ENCODE measurements around the gene CAPRIN1. TPM values are rescaled to one million over a fixed set of nuclear protein-coding genes. Genes with fewer than 3 reads are reported as not detected.

The CAPRIN1 gene
- total and polyA plus RNA-seq, 7 experiments from 2014 or later = 65.0 to 227 (median 127) TPM

Other genes with a start within 250 kb of the CAPRIN1 start
- gene LMO2, start 159.7 kb upstream of the CAPRIN1 start, total RNA-seq = 10 to 100 TPM in 1 of 5 experiments, 1 to 10 TPM in 1, under 1 TPM in 2, not detected in 1; 0.73 to 40.4 (median 2.6) TPM
- under 1 TPM in 1 of 2 donors, not detected in 1; 0.26 TPM for gene LMO2, start 159.7 kb upstream of the CAPRIN1 start, polyA plus RNA-seq
- gene NAT10, start 53.9 kb downstream of the CAPRIN1 start, total RNA-seq = 100 to 1,000 TPM in 1 of 5 experiments, 10 to 100 TPM in 4; 55.7 to 104 (median 84.3) TPM
- 10 to 100 TPM; 33.8 to 65.1 TPM for gene NAT10, start 53.9 kb downstream of the CAPRIN1 start, polyA plus RNA-seq

Data from naive thymus-derived CD4-positive, alpha-beta T cell (primary cell).